AG04450 (cell line): Measurements from ENCODE around the gene ADSS1. TPM values are rescaled to one million over a fixed set of nuclear protein-coding genes. Genes with fewer than 3 reads are reported as not detected.

Experiments used
- CTCF ChIA-PET: fragments of 300-600, 350-600 bp; formaldehyde crosslinking; extraction: SDS; loops from one replicate; lab custom pipeline; 2022; ENCODE audit warnings: antibody characterized with exemption, inconsistent platforms; lab: Charles Lee
- POLR2A ChIA-PET: fragments of 350-600 bp; formaldehyde crosslinking; extraction: SDS; loops from one replicate; lab custom pipeline; 2021; ENCODE audit warnings: antibody characterized with exemption, inconsistent platforms; lab: Yijun Ruan, JAX
- DNase-seq: peaks from one replicate; pipeline ENCODE4 v3.0.0-alpha.2; 2011; ENCODE audit warnings: low read depth, low spot score
- H3K27ac ChIP-seq: one replicate; pipeline ENCODE4 v1.5.1; 2012; ENCODE audit warnings: low read depth, low read length, control low read depth
- H3K27me3 ChIP-seq: one replicate; pipeline ENCODE4 v1.6.0; 2012; ENCODE audit warnings: low read length; ENCODE audit not compliant: control insufficient read depth, insufficient read depth
- H3K4me3 ChIP-seq: 2 replicates; pipeline ENCODE4 v1.5.1; 2011; ENCODE audit warnings: mild to moderate bottlenecking, low read depth, low read length, control low read depth
- H3K9me3 ChIP-seq: 2 replicates; pipeline ENCODE4 v1.5.1; 2012; ENCODE audit warnings: low read length; ENCODE audit not compliant: control insufficient read depth, insufficient read depth
- CTCF ChIP-seq: IDR thresholded peaks from 2 replicates; pipeline ENCODE4 v1.5.1; 2011; ENCODE audit warnings: low read depth, low read length, control low read depth, inconsistent platforms
- polyA plus RNA-seq: library from polyadenylated mRNA; depleted of rRNA; stranded (reverse); fragments of >200 nt; gene quantifications from 2 replicates; pipeline ENCODE4 v1.2.3, GENCODE V29; 2011

The ADSS1 gene
- polyA plus RNA-seq, 1 experiment, result 2.8 TPM

- Histone ChIP-seq H3K27ac (no peak overlapping the region), H3K27me3 (no peaks in the 10 kb centered on the region), H3K9me3 (no peaks in the 10 kb centered on the region; the same call in 1 of the 2 replicates), H3K4me3 (no peak overlapping the region)
- no peak for DNase-seq
- no peak for TF ChIP-seq CTCF
- ChIA-PET POLR2A (interaction anchor here (0.7 kb wide), 1 partner anchor 9 kb away, joined by 3 read pairs; no protein-coding TSS in a partner anchor), CTCF (interaction anchor here (1.2 kb wide), 1 partner anchor 15 kb away, joined by 3 read pairs; no protein-coding TSS in a partner anchor)
These were observed 30.3 kb upstream of the ADSS1 start for GRCh38 chr14:104693482-104694431.

- POLR2A ChIA-PET, result no interaction called here
- DNase-seq, result no peak
- no peaks in the 10 kb centered on the region for H3K27me3 ChIP-seq
- no peaks in the 10 kb centered on the region; the same call in 1 of the 2 replicates for H3K9me3 ChIP-seq
- no peak for TF ChIP-seq CTCF
- H3K27ac ChIP-seq, result no peak overlapping the region
- CTCF ChIA-PET, result interaction anchor here (1.1 kb wide), 1 partner anchor 15 kb away, joined by 4 read pairs; no protein-coding TSS in a partner anchor
- no peak overlapping the region for H3K4me3 ChIP-seq
These were observed 29.5 kb upstream of the ADSS1 start for GRCh38 chr14:104694475-104694950.

- Histone ChIP-seq H3K27me3 (no peaks in the 10 kb centered on the region), H3K27ac (no peak overlapping the region), H3K9me3 (no peaks in the 10 kb centered on the region; the same call in 1 of the 2 replicates), H3K4me3 (no peak overlapping the region)
- CTCF ChIA-PET, result interaction anchor here (1.0 to 1.1 kb wide), 2 partner anchors 13 to 14 kb away, joined by 4 read pairs; no protein-coding TSS in a partner anchor
- POLR2A ChIA-PET, result no interaction called here
- TF ChIP-seq CTCF, result no peak
- DNase-seq, result no peak
These were observed 28.9 kb upstream of the ADSS1 start for GRCh38 chr14:104694991-104695659.

GRCh38 chr14:104695660-104696000 lies 28.4 kb upstream of the ADSS1 start:
- no peak for DNase-seq
- ChIA-PET CTCF (interaction anchor here (0.9 to 1.1 kb wide), 3 partner anchors 12 to 29 kb away, joined by 3 to 4 read pairs (median 4); no protein-coding TSS in a partner anchor), POLR2A (no interaction called here)
- no peaks in the 10 kb centered on the region; the same call in 1 of the 2 replicates for H3K9me3 ChIP-seq
- no peak for TF ChIP-seq CTCF
- H3K27me3 ChIP-seq, result no peaks in the 10 kb centered on the region
- no peak overlapping the region for H3K27ac ChIP-seq
- H3K4me3 ChIP-seq, result no peak overlapping the region
